SU-DHL-6 (cell line): ENCODE data around the gene BDKRB2.

Experiments used
- H2AFZ ChIP-seq: fragments of 200-600 bp; sonication (generic); 2 replicates; pipeline ENCODE4 v1.6.1; 2014; ENCODE audit warnings: low read depth, mild to moderate bottlenecking, moderate library complexity, mixed read lengths, antibody characterized with exemption, low read length; ENCODE audit not compliant: severe bottlenecking
- H3F3A ChIP-seq: fragments of 200-600 bp; shearing (Covaris generic); 2 replicates; pipeline ENCODE4 v1.6.0; 2016; ENCODE audit warnings: antibody characterized with exemption, mild to moderate bottlenecking; ENCODE audit not compliant: insufficient read depth
- H3K27ac ChIP-seq: fragments of 200-600 bp; sonication (generic); 2 replicates; pipeline ENCODE4 v1.5.1; 2016; ENCODE audit warnings: low read depth, mild to moderate bottlenecking, low read length, moderate library complexity, mixed read lengths
- H3K27me3 ChIP-seq: fragments of 200-600 bp; sonication (generic), shearing (Covaris generic); 2 replicates; pipeline ENCODE4 v1.6.0; 2014; ENCODE audit warnings: mild to moderate bottlenecking, low read length
- H3K36me3 ChIP-seq: fragments of 200-600 bp; sonication (generic); 2 replicates; pipeline ENCODE4 v1.6.1; 2014; ENCODE audit warnings: mild to moderate bottlenecking, low read length, mixed read lengths
- H3K4me2 ChIP-seq: fragments of 300-600, 200-600 bp; shearing (Covaris generic), sonication (generic); 2 replicates; pipeline ENCODE4 v1.6.0; 2014; ENCODE audit warnings: low read length, low read depth, mild to moderate bottlenecking; ENCODE audit not compliant: poor library complexity, severe bottlenecking
- H3K4me3 ChIP-seq: fragments of 200-600 bp; sonication (generic); 2 replicates; pipeline ENCODE4 v1.5.1; 2014; ENCODE audit warnings: antibody characterized with exemption, low read length, mild to moderate bottlenecking, mixed read lengths; ENCODE audit not compliant: insufficient read depth, poor library complexity, severe bottlenecking
- H3K79me2 ChIP-seq: fragments of 200-600 bp; sonication (generic); 2 replicates; pipeline ENCODE4 v1.6.1; 2014; ENCODE audit warnings: mild to moderate bottlenecking, low read length, moderate library complexity; ENCODE audit not compliant: insufficient read depth
- H3K9ac ChIP-seq: fragments of 200-600 bp; sonication (generic); 2 replicates; pipeline ENCODE4 v1.7.0; 2014; ENCODE audit warnings: mild to moderate bottlenecking, low read length
- H3K9me2 ChIP-seq: fragments of 200-600 bp; sonication (generic); replicated peaks from 2 replicates; pipeline ENCODE4 v1.6.1; 2014; ENCODE audit warnings: low read length; ENCODE audit not compliant: insufficient read depth
- H3K9me3 ChIP-seq: fragments of 200-600 bp; sonication (generic); 2 replicates; pipeline ENCODE4 v1.6.1; 2014; ENCODE audit warnings: low read length, mixed read lengths; ENCODE audit not compliant: insufficient read depth
- H4K20me1 ChIP-seq: fragments of 200-600 bp; sonication (generic); 2 replicates; pipeline ENCODE4 v1.6.1; 2014; ENCODE audit warnings: low read depth, mild to moderate bottlenecking, antibody characterized with exemption, low read length, moderate library complexity, mixed read lengths
- CTCF ChIP-seq: fragments of 200-600 bp; sonication (generic); IDR thresholded peaks from one replicate; pipeline ENCODE4 v1.5.1; 2017; ENCODE audit warnings: antibody characterized with exemption, mild to moderate bottlenecking, low read length, moderate library complexity; ENCODE audit not compliant: insufficient read depth, poor library complexity, severe bottlenecking
- EZH2phosphoT487 ChIP-seq: fragments of 200-600 bp; sonication (generic), shearing (Covaris generic); conservative IDR thresholded peaks from 2 replicates; pipeline ENCODE4 v1.6.1; 2018; ENCODE audit warnings: mild to moderate bottlenecking, antibody characterized with exemption, low read length, moderate library complexity, mixed read lengths

Gene BDKRB2

GRCh38 chr14:96189281-96189711, 15.3 kb upstream of the BDKRB2 start:
- Histone ChIP-seq H3K27ac (no peak overlapping the region), H3K9me2 (no peaks in the 10 kb centered on the region), H3F3A (no peaks in the 10 kb centered on the region), H3K9ac (no peak overlapping the region), H4K20me1 (no peaks in the 10 kb centered on the region), H3K79me2 (no peaks in the 10 kb centered on the region), H3K27me3 (no peaks in the 10 kb centered on the region), H3K4me2 (no peak overlapping the region), H3K9me3 (no peaks in the 10 kb centered on the region), H3K4me3 (no peak overlapping the region), H3K36me3 (no peaks in the 10 kb centered on the region), H2AFZ (no peak overlapping the region)
- TF ChIP-seq EZH2phosphoT487, result no peak
- TF ChIP-seq CTCF, result no peak

DNA sequence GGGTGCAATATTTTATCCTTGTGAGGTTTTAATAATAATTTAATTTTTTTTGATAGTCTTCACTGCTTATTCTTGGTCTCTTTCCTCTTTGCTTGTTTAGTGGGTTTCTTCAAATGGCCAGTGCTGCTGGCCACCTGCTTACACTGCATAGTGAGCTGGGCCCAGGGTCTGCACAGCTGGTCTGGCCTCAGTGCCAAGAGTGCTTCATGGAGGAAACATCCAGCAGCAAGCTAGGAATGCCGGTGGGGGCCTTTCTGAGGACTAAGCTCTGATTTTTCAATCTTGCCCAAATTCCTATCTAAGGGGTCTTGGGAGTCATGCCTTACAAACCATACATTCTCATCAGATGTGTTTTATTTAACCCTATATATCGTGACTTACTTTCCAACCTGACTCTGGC, 13.3 kb upstream of the BDKRB2 start:
- no peaks in the 10 kb centered on the region for H4K20me1 ChIP-seq
- no peaks in the 10 kb centered on the region for H3K9me3 ChIP-seq
- H3K27me3 ChIP-seq, result no peaks in the 10 kb centered on the region
- H3K27ac ChIP-seq, result no peak overlapping the region
- H3K9ac ChIP-seq, result no peak overlapping the region
- H3K79me2 ChIP-seq, result no peaks in the 10 kb centered on the region
- H3K4me3 ChIP-seq, result no peak overlapping the region
- no peaks in the 10 kb centered on the region for H3K36me3 ChIP-seq
- no peak overlapping the region for H2AFZ ChIP-seq
- no peak for TF ChIP-seq EZH2phosphoT487
- no peak for TF ChIP-seq CTCF
- no peak overlapping the region for H3K4me2 ChIP-seq
- no peaks in the 10 kb centered on the region for H3K9me2 ChIP-seq
- no peaks in the 10 kb centered on the region for H3F3A ChIP-seq

- Histone ChIP-seq H3F3A (no peaks in the 10 kb centered on the region), H3K36me3 (no peaks in the 10 kb centered on the region), H4K20me1 (no peaks in the 10 kb centered on the region), H3K4me3 (no peak overlapping the region), H2AFZ (no peak overlapping the region), H3K4me2 (no peak overlapping the region), H3K27me3 (no peaks in the 10 kb centered on the region), H3K9ac (no peak overlapping the region), H3K79me2 (no peaks in the 10 kb centered on the region), H3K9me2 (no peaks in the 10 kb centered on the region), H3K9me3 (no peaks in the 10 kb centered on the region), H3K27ac (no peak overlapping the region)
- no peak for TF ChIP-seq CTCF
- no peak for TF ChIP-seq EZH2phosphoT487
Measured at GRCh38 chr14:96191841-96192462, 12.7 kb upstream of the BDKRB2 start.
